Thyroid gland (tissue), 4 donors: ENCODE results near the gene SMCO3. TPM values are rescaled to one million over a fixed set of nuclear protein-coding genes. Genes with fewer than 3 reads are reported as not detected.
A peak's percentile ranks its signal among the peaks of the same experiment; 100 is the strongest.

Experiments used
- DNase-seq, 2 donors: peaks; one replicate each; pipeline ENCODE4 v3.0.0-alpha.2; 2019
- H3K27ac ChIP-seq, 3 donors: fragments of 200-600 bp; sonication (generic); 1 replicate in 2 of 3; 2 replicates in 1 of 3; pipeline ENCODE4 v1.5.1; 2016 to 2019; ENCODE audit warnings: mild to moderate bottlenecking in 1 of 3, moderate library complexity in 1 of 3
- H3K27me3 ChIP-seq: fragments of 200-600 bp; sonication (generic); one replicate; pipeline ENCODE4 v1.5.1; 2019
- H3K36me3 ChIP-seq, 2 donors: fragments of 200-600 bp; sonication (generic); one replicate each; pipeline ENCODE4 v1.5.1; 2016 to 2019
- H3K4me1 ChIP-seq, 2 donors: fragments of 200-600 bp; sonication (generic); one replicate each; pipeline ENCODE4 v1.5.1; 2017 to 2019
- H3K4me3 ChIP-seq, 3 donors: fragments of 200-600 bp; sonication (generic); replicated peaks in 1 of 3; 1 replicate in 2 of 3; 2 replicates in 1 of 3; pipeline ENCODE4 v1.5.1; 2016; ENCODE audit warnings: mild to moderate bottlenecking in 1 of 3
- H3K9me3 ChIP-seq: fragments of 200-600 bp; sonication (generic); one replicate; pipeline ENCODE4 v1.5.1; 2017
- CTCF ChIP-seq, 6 experiments: fragments of 200-600 bp in 3 of 6; fragments of 450-650 bp in 3 of 6; sonication (generic) in 3 of 6; IDR thresholded peaks; one replicate each; pipeline ENCODE4 v1.5.1; 2016 to 2019; ENCODE audit warnings: antibody characterized with exemption in 6 of 6, mild to moderate bottlenecking in 2 of 6, inconsistent platforms in 1 of 6, moderate library complexity in 1 of 6
- POLR2A ChIP-seq, 2 donors: fragments of 450-650 bp; IDR thresholded peaks; one replicate each; pipeline ENCODE4 v1.6.1; 2017; ENCODE audit warnings: antibody characterized with exemption in 2 of 2, mild to moderate bottlenecking in 2 of 2, moderate library complexity in 1 of 2
- WGBS, 2 donors: methylation state at CpG; one replicate each; pipeline ENCODE4 v1.1.5; 2017; 5-methylcytosine and 5-hydroxymethylcytosine counted together
- intact Hi-C: fragments of 100-400 bp; cut with DNase I; formaldehyde crosslinking; loops from one replicate; pipeline ENCODE4 v1.15.1; 2023
- total RNA-seq, 4 donors: library from RNA; depleted of rRNA; stranded (reverse); fragments of >200 nt; gene quantifications; one replicate each; pipeline ENCODE4 v1.2.3, GENCODE V29; 2016

The SMCO3 gene
- total RNA-seq, 4 donors from 2014 or later: 0.83 to 1.3 (median 0.89) TPM; not detected in 1

- peaks cover 17 to 22% of the 10 kb centered on the region in 2 donors for H3K4me1 ChIP-seq
- no peaks in the 10 kb centered on the region for H3K36me3 ChIP-seq
- DNase-seq: no peak
- H3K27me3 ChIP-seq: no peaks in the 10 kb centered on the region
- no peak for TF ChIP-seq CTCF (IDR thresholded peaks at IDR 0.05)
- TF ChIP-seq POLR2A (IDR thresholded peaks at IDR 0.05): no peak
- H3K27ac ChIP-seq: no peak overlapping the region
- H3K4me3 ChIP-seq: no peak overlapping the region
- intact Hi-C loops: no loop called here
- no peaks in the 10 kb centered on the region for H3K9me3 ChIP-seq
Observed at GRCh38 chr12:14852880-14853279, 38.9 kb upstream of the SMCO3 start.

- no peak overlapping the region for H3K27ac ChIP-seq
- no peak for TF ChIP-seq POLR2A (IDR thresholded peaks at IDR 0.05)
- no peak for TF ChIP-seq CTCF (IDR thresholded peaks at IDR 0.05)
Observed at GRCh38 chr12:14850929-14851663, 37.1 kb upstream of the SMCO3 start.

DNA sequence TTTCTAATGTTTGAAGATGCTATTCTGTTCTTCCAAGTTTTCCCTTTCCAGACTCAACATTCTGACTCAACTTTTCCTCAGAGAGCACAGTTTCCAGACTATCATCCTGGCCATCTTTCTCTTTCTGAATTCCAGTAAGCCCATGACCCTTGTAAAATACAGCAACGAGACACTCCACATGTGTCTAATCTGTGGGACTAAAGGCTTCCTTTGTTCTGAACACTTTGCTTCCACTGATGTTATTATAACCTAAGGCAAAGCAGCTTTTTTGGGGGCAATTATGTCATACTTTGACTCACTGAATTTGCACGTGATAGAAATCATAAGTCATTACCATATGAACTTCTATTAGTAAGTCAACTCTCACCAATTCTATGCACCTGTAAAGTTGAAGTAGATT is 35.7 kb upstream of the SMCO3 start:
- intact Hi-C loops: no loop called here
- H3K4me3 ChIP-seq: no peak overlapping the region
- DNase-seq: no peak
- no peaks in the 10 kb centered on the region for H3K27me3 ChIP-seq
- 70 to 71% methylated on average over 2 of the region's 2 CpGs for WGBS, 2 donors
- TF ChIP-seq CTCF (IDR thresholded peaks at IDR 0.05) (no peak), POLR2A (IDR thresholded peaks at IDR 0.05) (no peak)
- no peaks in the 10 kb centered on the region for H3K9me3 ChIP-seq
- no peak overlapping the region for H3K27ac ChIP-seq
- peaks cover 27 to 37% of the 10 kb centered on the region in 2 donors for H3K4me1 ChIP-seq
- no peaks in the 10 kb centered on the region for H3K36me3 ChIP-seq

More at GRCh38 chr12:14850929-14851663, 37.1 kb upstream of the SMCO3 start:
- no peaks in the 10 kb centered on the region for H3K27me3 ChIP-seq
- WGBS, 2 donors: 0 to 8% methylated on average over 1 of the region's 1 CpG
- H3K36me3 ChIP-seq: no peaks in the 10 kb centered on the region
- H3K4me1 ChIP-seq: peaks cover 30 to 35% of the 10 kb centered on the region in 2 donors
- no peaks in the 10 kb centered on the region for H3K9me3 ChIP-seq
- DNase-seq: peak; percentile 50 to 64
- H3K4me3 ChIP-seq: no peak overlapping the region
- intact Hi-C loops: no loop called here

DNA sequence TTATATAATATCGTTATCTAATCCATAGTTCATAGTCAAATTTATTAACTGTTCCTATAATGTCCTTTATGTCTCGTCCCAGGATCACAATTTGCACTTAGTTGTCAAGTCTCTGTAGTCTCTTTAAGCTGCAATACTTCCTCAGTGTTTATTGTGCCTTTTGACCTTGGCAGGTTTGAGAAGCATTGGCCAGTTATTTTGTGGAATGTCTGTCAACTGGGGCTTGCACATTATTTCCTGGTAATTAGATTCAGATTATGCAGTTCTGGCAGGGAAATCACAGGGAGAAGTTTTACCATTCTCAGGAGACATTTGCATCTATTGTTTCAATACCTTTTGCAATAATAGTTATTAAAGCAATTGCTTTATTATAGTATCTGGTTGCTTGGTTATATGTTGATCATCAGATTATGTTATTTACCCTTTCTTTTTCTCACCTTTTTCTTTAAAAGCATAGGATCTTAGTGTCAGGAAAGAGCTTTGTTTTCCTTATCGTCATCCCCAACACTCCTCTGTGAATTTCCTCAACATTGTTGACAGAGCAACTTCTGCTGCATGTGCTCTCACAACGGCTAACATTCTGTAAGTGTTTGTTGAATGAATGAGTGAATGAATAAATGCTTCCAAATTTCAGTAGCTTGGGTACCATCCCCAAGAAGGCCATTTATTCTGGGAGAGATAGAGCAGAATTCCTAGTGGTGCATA is 33.0 kb upstream of the SMCO3 start:
- whole genome bisulfite sequencing, 2 donors: 39 to 46% methylated on average over 4 of the region's 4 CpGs
- DNase-seq: no peak
- intact Hi-C loops: no loop called here
- Histone ChIP-seq H3K4me1 (peaks cover 22 to 35% of the 10 kb centered on the region in 2 donors), H3K27ac (peak overlapping the region; percentile 29 to 68 (median 54)), H3K9me3 (no peaks in the 10 kb centered on the region), H3K27me3 (no peaks in the 10 kb centered on the region), H3K4me3 (no peak overlapping the region), H3K36me3 (no peaks in the 10 kb centered on the region)
- no peak for TF ChIP-seq POLR2A (IDR thresholded peaks at IDR 0.05)

DNA sequence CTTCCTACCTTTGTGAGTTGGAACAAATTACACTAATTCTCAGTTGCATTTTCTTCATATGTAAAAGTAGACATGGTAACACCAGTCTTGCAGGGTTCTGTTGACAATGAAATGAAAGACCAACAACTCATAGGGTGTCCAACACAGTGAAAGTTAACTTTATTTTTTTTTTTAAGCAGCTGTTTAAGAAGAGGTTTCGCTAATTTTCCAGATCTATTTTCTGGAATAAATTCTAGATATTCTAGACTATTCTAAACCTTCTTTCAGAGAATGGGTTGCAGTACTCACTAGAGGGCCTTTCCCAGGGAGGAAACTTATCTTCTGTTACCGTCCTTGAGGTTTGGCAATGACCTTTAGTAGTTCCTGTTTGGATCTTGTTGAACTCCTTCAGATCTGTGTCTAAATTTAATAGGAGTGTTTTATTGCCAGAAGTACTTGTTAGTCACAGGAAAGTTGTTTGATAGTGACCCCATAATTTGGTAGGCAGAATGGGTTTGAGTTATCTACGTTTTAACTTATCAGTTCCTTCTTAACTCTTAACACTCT is 32.1 kb upstream of the SMCO3 start:
- Histone ChIP-seq H3K36me3 (no peaks in the 10 kb centered on the region), H3K4me3 (no peak overlapping the region), H3K9me3 (no peaks in the 10 kb centered on the region), H3K27ac (peak overlapping the region; percentile 54 to 68 (median 67)), H3K27me3 (no peaks in the 10 kb centered on the region), H3K4me1 (peaks cover 29 to 44% of the 10 kb centered on the region in 2 donors)
- DNase-seq: no peak
- TF ChIP-seq POLR2A (IDR thresholded peaks at IDR 0.05) (no peak), CTCF (IDR thresholded peaks at IDR 0.05) (no peak)
- 32 to 44% methylated on average over 3 of the region's 3 CpGs for WGBS, 2 donors
- intact Hi-C loops: no loop called here
